ENCODE results near the gene FSTL1.

The FSTL1 gene

GRCh38 chr3:120450600-120451271 lies at the start of gene FSTL1:
Gene FSTL1 (minus strand): TSS chr3:120450992. CDS start chr3:120450746, 246 bp downstream.
- no peak for DNase-seq

- DNase-seq: no peak
These were observed 48.0 kb upstream of the FSTL1 start for GRCh38 chr3:120498556-120499346.

- no peak for DNase-seq
These were observed 47.0 kb upstream of the FSTL1 start for GRCh38 chr3:120497818-120498217.

DNA sequence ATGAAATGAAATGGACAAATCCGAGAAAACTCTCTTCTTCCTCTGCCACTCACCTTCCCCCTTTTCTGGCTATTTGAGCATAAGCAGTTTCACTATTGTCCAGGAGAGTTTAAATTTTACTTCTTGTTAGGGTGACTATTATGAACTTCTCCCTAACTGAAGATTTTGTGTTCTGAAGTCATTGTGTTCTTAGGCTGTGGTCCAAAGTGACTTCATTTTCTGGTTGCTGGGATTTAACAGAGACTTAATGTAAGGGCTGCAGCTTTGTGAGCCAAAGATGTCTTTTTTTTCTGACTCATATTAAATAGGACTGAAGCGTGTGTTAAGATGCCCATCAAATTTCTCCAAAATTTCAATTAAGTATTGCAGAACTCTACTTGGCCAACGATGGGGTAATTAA lies 46.5 kb upstream of the FSTL1 start:
- DNase-seq: no peak

DNA sequence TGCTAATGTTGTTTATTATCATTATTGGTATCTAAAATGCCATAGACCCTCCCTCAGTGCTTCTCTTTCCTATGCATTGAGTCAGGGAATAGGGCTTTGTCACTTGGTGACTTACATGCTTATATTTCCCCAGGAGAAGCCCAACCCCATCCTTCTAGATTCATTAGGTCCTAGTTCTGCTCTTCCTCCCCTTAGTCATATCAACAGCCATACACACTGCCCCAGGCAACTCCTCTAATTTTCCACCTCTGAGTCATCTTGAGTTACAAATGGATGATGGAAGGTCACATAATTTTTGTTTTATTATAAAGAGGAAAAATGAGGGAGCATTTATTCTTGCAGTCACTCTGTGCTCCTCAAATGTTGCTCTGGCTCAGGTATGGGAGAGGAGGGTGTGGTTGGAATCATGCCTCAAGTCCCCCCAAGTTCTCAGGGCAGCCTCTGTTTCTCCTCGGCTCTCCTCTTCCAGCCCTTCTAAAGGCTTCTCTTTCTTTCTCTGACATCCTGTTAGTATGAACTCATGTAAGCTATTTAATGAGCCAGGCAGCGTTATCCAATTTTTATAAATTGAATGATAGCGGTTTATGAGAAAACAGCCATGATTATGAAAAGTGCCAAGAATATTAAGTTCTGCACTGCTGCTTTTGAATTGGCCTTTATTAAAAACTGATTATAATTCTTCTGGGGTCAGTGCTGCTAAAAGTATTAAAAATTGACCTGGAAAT lies 45.6 kb upstream of the FSTL1 start:
- no peak for DNase-seq

DNA sequence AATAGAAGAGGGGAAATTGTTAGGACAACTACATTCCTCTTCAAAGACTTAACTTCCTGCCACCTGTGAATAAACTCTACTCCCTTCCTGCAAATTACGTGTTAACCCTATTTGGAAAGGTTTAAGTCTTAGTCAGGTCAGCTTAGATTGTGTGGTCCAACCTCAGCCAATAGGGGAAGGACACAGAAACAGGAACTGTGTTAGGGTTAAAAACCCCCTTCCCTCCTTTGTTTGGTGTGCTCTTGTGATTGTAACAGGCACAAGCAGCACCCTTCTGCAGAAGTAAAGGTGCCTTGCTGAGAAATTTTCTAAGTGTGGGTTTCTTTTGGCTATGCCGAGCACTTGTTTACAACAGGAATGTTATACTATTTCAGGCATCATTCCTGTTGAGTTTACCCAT lies 45.0 kb upstream of the FSTL1 start:
- DNase-seq: no peak

DNA sequence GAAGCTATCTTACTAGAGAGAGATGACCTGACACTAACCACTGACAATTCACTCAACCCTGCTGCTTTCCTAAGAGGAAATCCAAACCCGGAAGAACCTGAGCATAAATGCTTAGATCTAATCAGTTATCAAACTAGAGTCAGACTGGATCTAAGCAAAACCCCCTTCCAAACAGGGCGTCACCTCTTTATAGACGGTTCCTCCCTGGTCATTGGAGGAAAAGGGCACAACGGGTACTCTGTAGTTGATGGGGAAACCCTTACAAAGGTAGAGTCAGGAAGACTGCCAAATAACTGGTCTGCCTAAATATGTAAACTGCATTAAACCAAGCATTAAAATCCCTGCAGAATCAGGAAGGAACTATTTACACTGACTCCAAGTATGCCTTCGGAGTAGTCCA lies 41.3 kb upstream of the FSTL1 start:
- no peak for DNase-seq

- DNase-seq: no peak
These were observed 38.6 kb upstream of the FSTL1 start for GRCh38 chr3:120489421-120489820.

GRCh38 chr3:120488296-120488695 lies 37.5 kb upstream of the FSTL1 start:
- no peak for DNase-seq

DNA sequence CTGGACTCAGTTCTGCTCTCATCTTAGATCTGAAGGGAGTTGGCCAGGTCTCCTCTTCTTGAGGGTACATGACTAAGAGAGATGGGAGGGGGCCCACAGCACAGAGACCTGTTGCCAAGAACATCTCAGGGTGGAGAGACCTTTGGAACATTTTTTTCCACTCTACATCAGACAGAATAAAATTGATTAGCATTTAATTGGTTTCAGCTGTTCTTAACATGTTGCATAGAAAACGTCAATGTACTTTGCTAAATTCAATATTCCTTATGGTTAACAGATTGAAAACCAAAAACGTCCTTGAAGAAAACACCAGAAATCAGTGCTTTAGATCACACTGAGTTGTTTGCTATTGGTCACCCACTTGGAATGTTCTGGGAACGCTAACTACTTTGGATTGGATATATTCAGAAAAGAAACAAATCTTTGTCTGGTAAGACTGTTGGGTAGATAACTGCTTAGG lies 36.4 kb upstream of the FSTL1 start:
- no peak for DNase-seq

- DNase-seq: no peak
These were observed 30.3 kb upstream of the FSTL1 start for GRCh38 chr3:120481081-120481480.

DNA sequence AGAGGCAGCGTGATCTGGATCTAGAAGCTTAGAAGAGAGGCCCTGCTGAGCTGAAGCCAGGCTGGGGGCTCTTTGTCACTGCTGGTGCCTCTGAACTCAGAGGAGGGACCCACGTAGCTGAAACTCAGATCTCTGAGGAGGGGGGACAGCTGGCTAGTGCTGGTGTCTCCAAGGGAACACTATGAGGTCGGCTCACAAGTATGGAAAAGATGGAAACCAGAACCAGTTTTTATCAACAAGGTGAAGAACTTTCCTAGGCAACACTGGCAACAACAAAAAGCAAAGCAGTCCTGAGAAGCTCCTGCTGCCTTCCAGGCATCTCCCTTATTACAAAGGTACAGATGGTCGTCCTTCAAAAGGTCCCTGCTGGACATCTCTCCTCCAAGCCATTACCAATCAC lies 27.0 kb upstream of the FSTL1 start:
- no peak for DNase-seq

- no peak for DNase-seq
These were observed 25.1 kb upstream of the FSTL1 start for GRCh38 chr3:120475722-120476377.

GRCh38 chr3:120473896-120474675 lies 23.3 kb upstream of the FSTL1 start:
- no peak for DNase-seq

GRCh38 chr3:120473389-120473788 lies 22.6 kb upstream of the FSTL1 start:
- no peak for DNase-seq

DNA sequence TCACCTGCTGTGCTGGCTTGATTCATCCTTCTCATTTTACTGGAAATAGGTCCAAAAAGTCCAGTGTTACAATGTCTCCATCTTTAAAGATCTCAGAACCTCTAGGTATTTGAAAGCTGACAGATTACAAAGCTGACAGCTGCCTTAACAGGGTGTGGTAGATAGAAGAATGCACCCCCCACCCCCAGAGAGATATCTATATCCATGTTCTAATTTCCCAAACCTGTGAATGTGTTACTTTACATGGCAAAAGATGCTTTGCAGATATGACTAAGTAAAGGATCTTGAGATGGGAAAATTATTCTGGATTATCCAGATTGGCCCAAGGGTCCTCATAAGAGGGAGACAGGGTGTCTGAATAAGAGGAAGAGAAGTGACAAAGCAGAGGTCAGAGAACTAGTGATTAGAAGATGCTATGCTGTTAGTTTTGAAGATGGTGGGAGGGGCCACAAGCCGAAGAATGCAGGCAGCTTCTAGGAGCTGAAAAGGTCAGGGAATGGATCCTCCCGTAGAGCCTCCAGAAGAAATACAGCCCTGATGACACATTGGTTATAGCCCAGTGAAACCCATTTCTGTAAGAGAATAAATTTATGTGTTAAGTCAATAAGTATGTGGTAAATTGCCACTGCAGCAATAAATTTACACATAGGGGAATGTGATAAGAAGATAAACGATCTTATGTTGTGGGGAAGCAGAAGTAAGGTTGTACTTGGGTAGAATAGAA lies 21.5 kb upstream of the FSTL1 start:
- DNase-seq: no peak

DNA sequence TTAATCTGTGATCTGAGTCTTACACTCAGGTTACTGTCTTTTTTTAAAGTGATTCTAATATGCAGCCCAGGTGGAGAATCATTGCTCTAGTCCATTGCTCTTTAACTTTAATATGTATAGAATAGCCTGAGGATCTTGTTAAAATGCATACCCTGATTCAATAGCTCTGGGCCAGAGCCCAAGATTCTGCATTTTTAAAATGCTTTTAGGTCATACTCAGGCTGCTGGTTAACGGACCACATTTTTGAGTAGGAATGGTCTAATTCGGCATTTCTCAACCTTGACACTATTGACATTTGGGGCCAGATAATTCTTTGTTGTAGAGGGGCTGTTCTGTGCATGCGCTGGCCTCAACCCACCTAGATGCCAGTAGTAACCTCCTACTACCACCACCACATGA lies 20.9 kb upstream of the FSTL1 start:
- DNase-seq: no peak

DNA sequence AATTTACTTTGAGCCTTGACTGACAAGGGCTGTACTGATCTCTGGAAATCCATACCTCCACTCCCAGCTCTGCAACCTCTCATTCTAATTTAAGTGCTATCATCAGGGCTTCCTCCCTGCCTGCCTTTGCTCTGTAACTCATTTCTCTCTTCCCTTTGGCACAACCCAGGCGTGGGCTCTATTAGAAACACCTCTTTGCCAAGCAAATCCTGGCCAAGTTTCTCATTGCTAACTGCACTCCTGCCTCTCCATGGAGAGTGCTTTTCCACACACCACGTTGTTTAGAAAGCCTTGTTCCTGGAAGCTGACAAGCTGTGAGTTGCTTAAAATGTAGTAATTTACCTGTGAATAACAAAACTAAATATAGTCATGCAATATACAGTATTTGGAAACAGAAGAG lies 20.1 kb upstream of the FSTL1 start:
- no peak for DNase-seq

GRCh38 chr3:120469882-120470301 lies 19.1 kb upstream of the FSTL1 start:
- DNase-seq: no peak

- DNase-seq: no peak
These were observed 18.6 kb upstream of the FSTL1 start for GRCh38 chr3:120469440-120469839.

DNA sequence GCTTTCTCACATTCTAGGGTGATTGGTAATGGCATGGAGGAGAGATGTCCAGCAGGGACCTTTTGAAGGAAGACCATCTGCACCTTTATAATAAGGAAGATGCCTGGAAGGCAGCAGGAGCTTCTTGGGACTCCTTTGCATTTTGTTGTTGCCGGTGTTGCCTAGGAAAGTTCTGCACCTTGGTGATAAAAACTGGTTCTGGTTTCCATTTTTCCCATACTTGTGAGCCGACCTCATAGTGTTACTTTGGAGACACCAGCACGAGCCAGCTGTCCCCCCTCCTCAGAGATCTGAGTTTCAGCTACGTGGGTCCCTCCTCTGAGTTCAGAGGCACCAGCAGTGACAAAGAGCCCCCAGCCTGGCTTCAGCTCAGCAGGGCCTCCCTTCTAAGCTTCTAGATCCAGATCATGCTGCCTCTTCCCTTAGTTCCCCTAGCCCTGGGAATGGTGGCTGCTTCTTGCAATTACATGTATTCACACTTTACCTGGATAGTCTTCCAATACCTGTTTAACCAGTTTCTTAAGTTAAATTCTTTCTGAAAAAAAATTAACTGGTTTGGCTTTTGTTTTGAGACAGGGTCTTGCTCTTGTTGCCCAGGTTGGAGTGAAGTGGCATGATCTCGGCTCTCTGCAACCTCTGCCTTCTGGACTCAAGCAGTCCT lies 18.0 kb upstream of the FSTL1 start:
- no peak for DNase-seq

All from CD4-positive, alpha-beta T cell treated with Interleukin-21 for 1 hour (primary cell).